ENCODE data around the gene FARS2. TPM values are rescaled to one million over a fixed set of nuclear protein-coding genes. Genes with fewer than 3 reads are reported as not detected.

Gene FARS2
- total and polyA plus RNA-seq, 8 donors, result 15.1 to 20.3 (median 17.9) TPM

DNA sequence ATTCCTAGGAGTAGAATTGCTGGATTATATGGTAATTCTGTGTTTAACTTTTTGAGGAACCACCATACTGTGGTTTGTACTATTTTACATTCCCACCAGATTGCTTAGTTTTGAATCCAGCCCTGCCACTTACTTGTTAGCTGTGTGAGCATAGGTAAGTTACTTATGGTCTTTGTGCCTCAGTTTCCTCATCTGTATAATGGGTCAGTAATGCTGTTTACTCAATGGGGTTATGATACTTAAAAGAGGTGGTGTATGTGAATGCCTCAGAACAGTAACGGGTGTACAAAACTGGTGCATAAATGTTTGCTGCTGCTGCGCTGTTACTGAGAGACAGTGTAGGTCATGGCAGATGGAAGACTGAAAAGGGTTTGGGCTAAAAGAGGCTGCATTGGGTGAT is 506.2 kb downstream of the FARS2 start:
- intact Hi-C loops (cut with DNase I), result no loop called here
- Histone ChIP-seq H3K4me3 (no peak overlapping the region), H3K36me3 (peaks cover 0 to 14% of the 10 kb centered on the region in 2 donors), H3K9me3 (no peaks in the 10 kb centered on the region), H3K27me3 (no peaks in the 10 kb centered on the region), H3K4me1 (peaks cover 3 to 5% of the 10 kb centered on the region in 2 donors), H3K27ac (no peak overlapping the region)
- TF ChIP-seq, protein P1, sequence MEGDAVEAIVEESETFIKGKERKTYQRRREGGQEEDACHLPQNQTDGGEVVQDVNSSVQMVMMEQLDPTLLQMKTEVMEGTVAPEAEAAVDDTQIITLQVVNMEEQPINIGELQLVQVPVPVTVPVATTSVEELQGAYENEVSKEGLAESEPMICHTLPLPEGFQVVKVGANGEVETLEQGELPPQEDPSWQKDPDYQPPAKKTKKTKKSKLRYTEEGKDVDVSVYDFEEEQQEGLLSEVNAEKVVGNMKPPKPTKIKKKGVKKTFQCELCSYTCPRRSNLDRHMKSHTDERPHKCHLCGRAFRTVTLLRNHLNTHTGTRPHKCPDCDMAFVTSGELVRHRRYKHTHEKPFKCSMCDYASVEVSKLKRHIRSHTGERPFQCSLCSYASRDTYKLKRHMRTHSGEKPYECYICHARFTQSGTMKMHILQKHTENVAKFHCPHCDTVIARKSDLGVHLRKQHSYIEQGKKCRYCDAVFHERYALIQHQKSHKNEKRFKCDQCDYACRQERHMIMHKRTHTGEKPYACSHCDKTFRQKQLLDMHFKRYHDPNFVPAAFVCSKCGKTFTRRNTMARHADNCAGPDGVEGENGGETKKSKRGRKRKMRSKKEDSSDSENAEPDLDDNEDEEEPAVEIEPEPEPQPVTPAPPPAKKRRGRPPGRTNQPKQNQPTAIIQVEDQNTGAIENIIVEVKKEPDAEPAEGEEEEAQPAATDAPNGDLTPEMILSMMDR (IDR thresholded peaks at IDR 0.05), result no peak
- DNase-seq (no peak), ATAC-seq (no peak)

DNA sequence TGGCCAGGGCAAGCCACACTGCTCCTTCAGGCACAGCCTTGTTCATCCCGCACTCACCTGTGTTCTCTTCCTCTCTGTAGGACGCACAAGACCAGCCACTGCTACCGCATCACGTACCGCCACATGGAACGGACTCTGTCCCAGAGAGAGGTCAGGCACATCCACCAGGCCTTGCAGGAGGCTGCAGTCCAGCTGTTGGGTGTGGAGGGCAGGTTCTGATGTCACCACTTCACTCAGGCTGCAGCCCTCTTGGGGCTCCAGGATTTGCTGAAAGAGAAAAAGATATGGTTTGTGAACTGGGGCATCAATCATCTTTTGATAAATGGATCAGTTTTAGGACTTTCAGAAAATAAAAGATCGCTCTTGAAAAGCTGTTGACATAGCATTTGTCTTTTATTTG is 509.9 kb downstream of the FARS2 start:
- no peak for DNase-seq
- ATAC-seq, result no peak
- no peak overlapping the region for H3K27ac ChIP-seq
- no peaks in the 10 kb centered on the region for H3K27me3 ChIP-seq
- no peaks in the 10 kb centered on the region for H3K9me3 ChIP-seq
- H3K36me3 ChIP-seq, result peaks cover 0 to 14% of the 10 kb centered on the region in 2 donors
- intact Hi-C loops (cut with DNase I), result no loop called here
- H3K4me1 ChIP-seq, result no peaks in the 10 kb centered on the region
- TF ChIP-seq, protein P1 (IDR thresholded peaks at IDR 0.05), result no peak
- no peak overlapping the region for H3K4me3 ChIP-seq

DNA sequence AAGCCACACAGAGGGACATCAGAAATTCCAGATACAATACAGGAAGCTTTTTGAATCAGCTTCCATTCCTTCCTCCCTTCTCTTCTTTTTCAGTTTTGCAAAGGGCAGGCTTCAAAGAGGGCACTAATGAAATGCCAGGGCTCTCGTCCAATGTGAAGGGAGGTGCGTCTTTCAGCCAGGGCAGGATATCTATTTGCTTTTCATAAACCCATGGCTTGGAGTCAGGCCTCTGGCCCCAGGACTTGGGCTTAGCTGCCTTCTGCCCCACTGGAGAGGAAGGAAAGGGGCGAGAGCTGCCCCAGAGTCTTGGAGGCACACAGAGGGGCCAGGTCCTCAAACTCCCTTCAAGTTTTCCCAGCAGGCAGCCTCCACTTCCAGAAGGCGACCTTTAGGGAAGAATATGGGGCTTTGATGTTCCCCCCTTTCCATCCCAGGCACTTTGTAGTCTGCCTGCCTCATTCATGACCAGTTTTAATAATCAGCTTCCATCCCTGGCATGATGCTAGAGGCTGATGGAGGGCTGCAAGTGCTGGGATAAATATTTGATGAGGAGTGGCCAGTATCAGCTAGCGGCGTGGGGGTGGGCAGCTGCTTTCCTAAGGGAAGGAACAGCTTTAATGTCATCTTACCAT is 510.6 kb downstream of the FARS2 start:
- H3K27ac ChIP-seq, result no peak overlapping the region
- TF ChIP-seq, protein P1 (IDR thresholded peaks at IDR 0.05), result no peak
- no peaks in the 10 kb centered on the region for H3K9me3 ChIP-seq
- intact Hi-C loops (cut with DNase I), result no loop called here
- H3K36me3 ChIP-seq, result peaks cover 0 to 14% of the 10 kb centered on the region in 2 donors
- DNase-seq (no peak), ATAC-seq (no peak)
- no peak overlapping the region for H3K4me3 ChIP-seq
- no peaks in the 10 kb centered on the region for H3K27me3 ChIP-seq
- H3K4me1 ChIP-seq, result no peaks in the 10 kb centered on the region

DNA sequence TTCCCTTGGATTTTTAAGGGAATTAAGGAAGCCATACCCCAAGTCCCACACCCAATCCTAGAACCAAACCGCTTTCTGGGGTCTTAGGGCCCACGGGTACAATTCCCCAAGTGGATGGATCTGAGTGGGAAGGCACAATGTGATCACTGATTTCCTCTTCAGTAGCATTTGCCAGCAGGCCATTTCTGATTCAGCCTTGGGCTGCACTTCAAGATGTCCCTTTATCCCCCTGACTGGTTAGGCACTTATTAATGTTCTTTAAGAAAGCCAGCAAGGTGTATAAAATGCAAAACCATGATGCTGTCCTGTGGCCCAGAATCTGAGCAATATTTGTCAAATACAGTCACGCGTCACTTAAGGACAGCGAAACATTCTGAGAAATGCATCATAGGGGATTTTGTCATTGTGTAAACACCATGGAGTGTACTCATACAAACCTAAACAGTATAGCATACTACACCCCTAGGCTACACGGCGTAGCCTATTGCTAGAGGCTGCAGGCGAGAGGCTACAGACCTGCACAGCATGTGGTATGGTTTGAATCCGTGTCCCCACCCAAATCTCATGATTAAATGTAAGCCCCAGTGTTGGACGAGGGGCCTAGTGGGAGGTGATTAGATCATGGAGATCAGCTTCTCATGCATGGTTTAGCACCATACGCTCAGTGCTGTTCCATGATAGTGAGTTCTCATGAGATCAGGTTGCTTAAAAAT is 511.3 kb downstream of the FARS2 start:
- no peaks in the 10 kb centered on the region for H3K9me3 ChIP-seq
- TF ChIP-seq, protein P1 (IDR thresholded peaks at IDR 0.05), result no peak
- no peak for ATAC-seq
- intact Hi-C loops (cut with DNase I), result no loop called here
- no peaks in the 10 kb centered on the region for H3K4me1 ChIP-seq
- H3K36me3 ChIP-seq, result peaks cover 0 to 14% of the 10 kb centered on the region in 2 donors
- no peak overlapping the region for H3K27ac ChIP-seq
- no peak for DNase-seq
- no peak overlapping the region for H3K4me3 ChIP-seq
- H3K27me3 ChIP-seq, result no peaks in the 10 kb centered on the region

DNA sequence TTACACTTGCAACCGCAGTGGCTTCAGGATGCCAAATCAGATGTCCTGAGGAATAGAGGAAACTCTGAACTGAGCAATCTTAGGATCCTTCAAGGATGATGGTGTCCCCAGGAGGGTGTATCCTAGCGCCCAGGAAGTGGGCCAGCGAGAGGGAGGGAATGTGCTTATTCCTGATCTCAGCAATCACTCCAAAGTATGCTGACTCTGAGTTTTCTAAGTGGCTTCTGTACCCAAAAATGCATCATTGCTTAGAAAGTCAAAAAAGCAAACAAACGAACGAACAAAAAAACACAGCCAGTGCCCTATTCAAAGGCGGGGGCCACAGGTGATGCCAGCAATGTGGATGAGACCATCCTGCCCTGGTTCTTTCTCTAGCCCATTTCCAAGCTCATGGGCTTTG is 514.8 kb downstream of the FARS2 start:
- Histone ChIP-seq H3K4me3 (no peak overlapping the region), H3K4me1 (no peaks in the 10 kb centered on the region), H3K36me3 (peaks cover 0 to 11% of the 10 kb centered on the region in 2 donors), H3K27ac (no peak overlapping the region), H3K27me3 (no peaks in the 10 kb centered on the region), H3K9me3 (no peaks in the 10 kb centered on the region)
- TF ChIP-seq, protein P1 (IDR thresholded peaks at IDR 0.05), result no peak
- intact Hi-C loops (cut with DNase I), result no loop called here
- ATAC-seq, result no peak
- no peak for DNase-seq
